Fibroblast of skin of right biceps (primary cell): ENCODE data around the gene RGL4.
A peak's percentile ranks its signal among the peaks of the same experiment; 100 is the strongest.

ENCODE experiments used
- DNase-seq: peaks from one replicate; pipeline ENCODE4 v3.0.0-alpha.2; 2013

The RGL4 gene

GRCh38 chr22:23681026-23681809 is 9.6 kb upstream of the RGL4 start:
- no peak for DNase-seq

- no peak for DNase-seq
Observed at GRCh38 chr22:23682077-23682476, 8.7 kb upstream of the RGL4 start.

GRCh38 chr22:23682827-23683355 is 7.9 kb upstream of the RGL4 start:
- DNase-seq = no peak

GRCh38 chr22:23683545-23683944 is 7.3 kb upstream of the RGL4 start:
- no peak for DNase-seq

- no peak for DNase-seq
Observed at GRCh38 chr22:23684026-23684425, 6.8 kb upstream of the RGL4 start.

- peak; percentile 7 for DNase-seq
Observed at GRCh38 chr22:23684561-23685031, 6.2 kb upstream of the RGL4 start.

GRCh38 chr22:23685205-23685784 is 5.5 kb upstream of the RGL4 start:
- DNase-seq = peak; percentile 7

GRCh38 chr22:23686416-23687024 is 4.3 kb upstream of the RGL4 start:
- no peak for DNase-seq

GRCh38 chr22:23688121-23688520 is 2.7 kb upstream of the RGL4 start:
- no peak for DNase-seq

- no peak for DNase-seq
Observed at GRCh38 chr22:23688571-23688970, 2.2 kb upstream of the RGL4 start.

- DNase-seq = no peak
Observed at GRCh38 chr22:23689414-23689813, 1.4 kb upstream of the RGL4 start.

GRCh38 chr22:23691748-23692423 is 1.1 kb downstream of the RGL4 start:
- DNase-seq = no peak

- DNase-seq = no peak
Observed at GRCh38 chr22:23692598-23693291, 1.9 kb downstream of the RGL4 start.

- DNase-seq = no peak
Observed at GRCh38 chr22:23693979-23694680, 3.3 kb downstream of the RGL4 start.

- no peak for DNase-seq
Observed at GRCh38 chr22:23695141-23695540, 4.3 kb downstream of the RGL4 start.

- DNase-seq = no peak
Observed at GRCh38 chr22:23695571-23696325, 4.9 kb downstream of the RGL4 start.

GRCh38 chr22:23696326-23696851 is 5.6 kb downstream of the RGL4 start:
- peak; percentile 8 for DNase-seq

- no peak for DNase-seq
Observed at GRCh38 chr22:23697031-23697970, 6.5 kb downstream of the RGL4 start.

- DNase-seq = no peak
Observed at GRCh38 chr22:23698094-23698493, 7.3 kb downstream of the RGL4 start.
